Superior temporal gyrus (tissue), 1 donor: ENCODE measurements around the gene TRPT1.
A peak's percentile ranks its signal among the peaks of the same experiment; 100 is the strongest.

Experiments
- DNase-seq: peaks from one replicate; pipeline ENCODE4 v3.0.0-alpha.2; 2016; ENCODE audit errors: extremely low spot score

Gene TRPT1

GRCh38 chr11:64230171-64230984, 4.4 kb upstream of the TRPT1 start, which contains the start of gene DNAJC4:
Gene DNAJC4 (plus strand): TSS chr11:64230548. CDS start chr11:64230855, 307 bp downstream.
- peak; percentile 93 for DNase-seq

GRCh38 chr11:64229744-64230170, 3.8 kb upstream of the TRPT1 start:
- DNase-seq, result no peak

GRCh38 chr11:64229090-64229743, 3.2 kb upstream of the TRPT1 start:
- no peak for DNase-seq

- no peak for DNase-seq
Measured at GRCh38 chr11:64227405-64227956, 1.5 kb upstream of the TRPT1 start.

- DNase-seq, result no peak
Measured at GRCh38 chr11:64226507-64227051, 593 bp upstream of the TRPT1 start.

GRCh38 chr11:64224891-64225607, 937 bp downstream of the TRPT1 start:
- DNase-seq, result no peak

- DNase-seq, result no peak
Measured at GRCh38 chr11:64224151-64224890, 1.7 kb downstream of the TRPT1 start.

GRCh38 chr11:64223001-64223651, 2.9 kb downstream of the TRPT1 start:
- DNase-seq, result no peak

- no peak for DNase-seq
Measured at GRCh38 chr11:64222651-64223000, 3.4 kb downstream of the TRPT1 start.

GRCh38 chr11:64220798-64221197, 5.2 kb downstream of the TRPT1 start:
- DNase-seq, result no peak

GRCh38 chr11:64220271-64220670, 5.7 kb downstream of the TRPT1 start:
- DNase-seq, result no peak

- DNase-seq, result no peak
Measured at GRCh38 chr11:64219755-64220154, 6.2 kb downstream of the TRPT1 start.

- DNase-seq, result no peak
Measured at GRCh38 chr11:64219354-64219684, 6.7 kb downstream of the TRPT1 start.

GRCh38 chr11:64218628-64219353, 7.2 kb downstream of the TRPT1 start:
- no peak for DNase-seq

- no peak for DNase-seq
Measured at GRCh38 chr11:64216879-64217278, 9.1 kb downstream of the TRPT1 start.

GRCh38 chr11:64211181-64211872, 14.7 kb downstream of the TRPT1 start:
- DNase-seq, result no peak

- DNase-seq, result no peak
Measured at GRCh38 chr11:64210301-64211020, 15.5 kb downstream of the TRPT1 start.

GRCh38 chr11:64209563-64209843, 16.5 kb downstream of the TRPT1 start:
- no peak for DNase-seq
